HepG2 (cell line): Measurements from ENCODE around the gene MXRA7. TPM values are rescaled to one million over a fixed set of nuclear protein-coding genes. Genes with fewer than 3 reads are reported as not detected.

ENCODE experiments used
- AGO2 ChIP-seq: fragments of 200-400 bp; formaldehyde crosslinking; optimal IDR thresholded peaks from 2 replicates; pipeline ENCODE3; 2017; ENCODE audit warnings: mild to moderate bottlenecking, low read depth, low read length, moderate library complexity
- CHCHD3 ChIP-seq: sonication (generic); formaldehyde crosslinking; IDR thresholded peaks from 2 replicates; pipeline ENCODE4 v1.8.0; 2022; ENCODE audit warnings: mild to moderate bottlenecking, missing genetic modification reagents, moderate library complexity
- CHD2 ChIP-seq: IDR thresholded peaks from 2 replicates; pipeline ENCODE4 v1.6.1; 2011; ENCODE audit warnings: low read depth, low read length, improper control_type of control experiment
- ERF ChIP-seq: IDR thresholded peaks from 2 replicates; pipeline ENCODE4 v1.6.1; 2018; ENCODE audit warnings: missing biosample characterization, missing genetic modification reagents
- FOXO1 ChIP-seq: sonication (generic); formaldehyde crosslinking; IDR thresholded peaks from 2 replicates; pipeline ENCODE4 v1.4.0; 2020; ENCODE audit warnings: missing genetic modification reagents
- HNF4A ChIP-seq: sonication (generic); formaldehyde crosslinking; IDR thresholded peaks from 2 replicates; pipeline ENCODE4 v1.4.0; 2020; ENCODE audit warnings: missing genetic modification reagents
- MBNL3 ChIP-seq: fragments of 250-450 bp; sonication (Bioruptor Pico); conservative IDR thresholded peaks from 2 replicates; pipeline ENCODE4 v1.8.0; 2022; ENCODE audit warnings: mild to moderate bottlenecking, inconsistent platforms
- NKX3-1 ChIP-seq: sonication (generic); formaldehyde crosslinking; IDR thresholded peaks from 2 replicates; pipeline ENCODE4 v1.5.0; 2020; ENCODE audit warnings: missing genetic modification reagents
- NPAS2 ChIP-seq: sonication (generic); formaldehyde crosslinking; IDR thresholded peaks from 2 replicates; pipeline ENCODE4 v1.8.0; 2022; ENCODE audit warnings: mild to moderate bottlenecking, missing genetic modification reagents, borderline replicate concordance
- SIN3B ChIP-seq: fragments of 150-350 bp; IDR thresholded peaks from 2 replicates; pipeline ENCODE4 v1.6.1; 2014; ENCODE audit warnings: low read length
- SKIL ChIP-seq: sonication (generic); formaldehyde crosslinking; IDR thresholded peaks from 2 replicates; pipeline ENCODE4 v1.8.0; 2022; ENCODE audit warnings: missing genetic modification reagents, mild to moderate bottlenecking, moderate library complexity, borderline replicate concordance
- SRF ChIP-seq: IDR thresholded peaks from 2 replicates; pipeline ENCODE4 v1.6.1; 2011; ENCODE audit warnings: mild to moderate bottlenecking, low read depth, low read length, moderate library complexity
- TEAD2 ChIP-seq: sonication (generic); formaldehyde crosslinking; IDR thresholded peaks from 2 replicates; pipeline ENCODE4 v1.9.0; 2021; ENCODE audit warnings: missing genetic modification reagents
- ZFP36 ChIP-seq: fragments of 150-350 bp; IDR thresholded peaks from 2 replicates; pipeline ENCODE4 v1.6.1; 2018; ENCODE audit warnings: borderline replicate concordance, low read length, low read depth; ENCODE audit not compliant: partially characterized antibody
- ZFP91 ChIP-seq: sonication (generic); formaldehyde crosslinking; IDR thresholded peaks from 2 replicates; pipeline ENCODE4 v1.9.0; 2022; ENCODE audit warnings: missing genetic modification reagents, mild to moderate bottlenecking, borderline replicate concordance
- ZNF441 ChIP-seq: sonication (generic); formaldehyde crosslinking; IDR thresholded peaks from 2 replicates; pipeline ENCODE4 v1.7.0; 2021; ENCODE audit warnings: missing genetic modification reagents, borderline replicate concordance
- ZNF558 ChIP-seq: sonication (generic); formaldehyde crosslinking; IDR thresholded peaks from 2 replicates; pipeline ENCODE4 v1.9.0; 2022; ENCODE audit warnings: mild to moderate bottlenecking, missing genetic modification reagents, borderline replicate concordance
- ZNF609 ChIP-seq: sonication (generic); formaldehyde crosslinking; IDR thresholded peaks from 2 replicates; pipeline ENCODE4 v1.4.0; 2020; ENCODE audit warnings: mild to moderate bottlenecking, missing genetic modification reagents, borderline replicate concordance
- polyA plus RNA-seq, 8 experiments: library from polyadenylated mRNA; depleted of rRNA in 3 of 8; stranded (reverse) in 7 of 8; unstranded in 1 of 8; fragments of >200 nt; fragmentation: Illumina TruSeq in 4 of 8; extraction: Trizol in 4 of 8; gene quantifications; 2 replicates each; pipeline versions ENCODE4 v1.2.1 to v1.2.3, GENCODE V29; 2011 to 2016; ENCODE audit warnings: low read depth in 4 of 8, missing spikeins in 1 of 8, mixed read lengths in 1 of 8; ENCODE audit not compliant: insufficient read depth in 1 of 8
- total RNA-seq, 5 experiments: library from RNA; depleted of rRNA; stranded (reverse); fragments of >200 nt; fragmentation: Illumina TruSeq; extraction: Trizol; gene quantifications; 2 replicates each; pipeline ENCODE4 v1.2.3, GENCODE V29; 2016; ENCODE audit warnings: low read depth in 1 of 5
- TF ChIP-seq, protein P1 (sequence below): sonication (generic); formaldehyde crosslinking; IDR thresholded peaks from 2 replicates; pipeline ENCODE4 v1.8.0; 2022; ENCODE audit warnings: low read depth, missing genetic modification reagents

MXRA7 gene
- total and polyA plus RNA-seq, 2 of the 13 experiments (the other 11 are each of a cell fraction or from before 2014, with no cell fraction given), result 44.8 to 112 TPM

GRCh38 chr17:76726231-76726775, 15.5 kb upstream of the MXRA7 start, which contains the start of gene JMJD6 (continued):
- peak; percentile 8; the same call in 1 of the 2 replicates for TF ChIP-seq ZNF609 (CRISPR knock-in tag)
- 0 out of 2 replicates have a peak, but pooled peaks have one; percentile 51 for TF ChIP-seq NKX3-1 (CRISPR knock-in tag)
- TF ChIP-seq SKIL, result no peak
- TF ChIP-seq TEAD2 (CRISPR knock-in tag), result no peak; the same call in 1 of the 2 replicates
- no peak for TF ChIP-seq ZFP36
- TF ChIP-seq CHD2, result peak; percentile 84
- no peak for TF ChIP-seq SIN3B
- TF ChIP-seq AGO2, result no peak
- no peak for TF ChIP-seq NPAS2
- peak; percentile 82 for TF ChIP-seq ZNF441
- no peak; the same call in 1 of the 2 replicates for TF ChIP-seq ERF (CRISPR knock-in tag)
- no peak; the same call in 1 of the 2 replicates for TF ChIP-seq ZNF558 (CRISPR knock-in tag)
- no peak for TF ChIP-seq SRF
- TF ChIP-seq CHCHD3, result peak; percentile 48; the same call in 1 of the 2 replicates
- peak; percentile 99 for TF ChIP-seq ZFP91 (CRISPR knock-in tag)
- TF ChIP-seq MBNL3 (CRISPR knock-in tag), result no peak
- TF ChIP-seq, protein P1, sequence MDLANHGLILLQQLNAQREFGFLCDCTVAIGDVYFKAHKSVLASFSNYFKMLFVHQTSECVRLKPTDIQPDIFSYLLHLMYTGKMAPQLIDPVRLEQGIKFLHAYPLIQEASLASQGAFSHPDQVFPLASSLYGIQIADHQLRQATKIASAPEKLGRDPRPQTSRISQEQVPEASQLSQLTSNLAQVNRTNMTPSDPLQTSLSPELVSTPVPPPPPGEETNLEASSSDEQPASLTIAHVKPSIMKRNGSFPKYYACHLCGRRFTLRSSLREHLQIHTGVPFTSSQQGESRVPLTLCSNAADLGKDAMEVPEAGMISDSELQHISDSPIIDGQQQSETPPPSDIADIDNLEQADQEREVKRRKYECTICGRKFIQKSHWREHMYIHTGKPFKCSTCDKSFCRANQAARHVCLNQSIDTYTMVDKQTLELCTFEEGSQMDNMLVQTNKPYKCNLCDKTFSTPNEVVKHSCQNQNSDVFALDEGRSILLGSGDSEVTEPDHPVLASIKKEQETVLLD (CRISPR knock-in tag), result no peak; the same call in 1 of the 2 replicates
- TF ChIP-seq HNF4A (CRISPR knock-in tag), result peak; percentile 40
- peak; percentile 49 for TF ChIP-seq FOXO1 (CRISPR knock-in tag)
